Measurements from ENCODE around the gene SPIN1.

DNA sequence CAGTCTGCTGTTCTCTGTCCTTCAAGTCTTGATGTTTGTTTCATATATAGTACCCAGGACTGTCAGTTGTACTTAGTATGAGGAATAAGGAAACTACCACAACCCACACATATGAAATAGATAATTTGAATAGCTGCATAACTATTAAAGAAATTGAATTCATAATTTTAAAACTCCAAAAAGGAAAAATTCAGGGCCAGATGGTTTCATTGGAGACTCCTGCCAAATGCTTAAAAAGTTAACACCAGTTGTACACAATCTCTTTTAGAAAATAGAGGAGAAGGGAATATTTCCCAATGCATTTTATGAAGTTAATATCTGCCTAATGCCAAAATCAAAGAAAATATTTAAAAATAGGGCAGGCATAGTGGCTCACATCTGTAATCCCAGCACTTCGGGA, 24.6 kb upstream of the SPIN1 start:
- TF ChIP-seq CTCF (IDR thresholded peaks at IDR 0.05) (no peak), POLR2A (IDR thresholded peaks at IDR 0.05) (no peak)
